Hepatocyte (in vitro differentiated cells): Measurements from ENCODE around the gene FCHO2.

Experiments used
- EZH2 ChIP-seq: fragments of 200-600 bp; sonication (generic); IDR thresholded peaks from 2 replicates; pipeline ENCODE4 v1.6.1; 2016; ENCODE audit warnings: antibody characterized with exemption, mild to moderate bottlenecking, borderline replicate concordance
- EZH2phosphoT487 ChIP-seq: fragments of 200-600 bp; sonication (generic); IDR thresholded peaks from one replicate; pipeline ENCODE4 v1.6.1; 2018; ENCODE audit warnings: antibody characterized with exemption, mild to moderate bottlenecking, low read depth, moderate library complexity; ENCODE audit not compliant: unreplicated experiment, severe bottlenecking
- TF ChIP-seq, protein P1 (sequence below): fragments of 200-600 bp; sonication (generic); IDR thresholded peaks from 2 replicates; pipeline ENCODE4 v1.5.1; 2016; ENCODE audit warnings: antibody characterized with exemption, mild to moderate bottlenecking; ENCODE audit not compliant: poor library complexity

DNA sequence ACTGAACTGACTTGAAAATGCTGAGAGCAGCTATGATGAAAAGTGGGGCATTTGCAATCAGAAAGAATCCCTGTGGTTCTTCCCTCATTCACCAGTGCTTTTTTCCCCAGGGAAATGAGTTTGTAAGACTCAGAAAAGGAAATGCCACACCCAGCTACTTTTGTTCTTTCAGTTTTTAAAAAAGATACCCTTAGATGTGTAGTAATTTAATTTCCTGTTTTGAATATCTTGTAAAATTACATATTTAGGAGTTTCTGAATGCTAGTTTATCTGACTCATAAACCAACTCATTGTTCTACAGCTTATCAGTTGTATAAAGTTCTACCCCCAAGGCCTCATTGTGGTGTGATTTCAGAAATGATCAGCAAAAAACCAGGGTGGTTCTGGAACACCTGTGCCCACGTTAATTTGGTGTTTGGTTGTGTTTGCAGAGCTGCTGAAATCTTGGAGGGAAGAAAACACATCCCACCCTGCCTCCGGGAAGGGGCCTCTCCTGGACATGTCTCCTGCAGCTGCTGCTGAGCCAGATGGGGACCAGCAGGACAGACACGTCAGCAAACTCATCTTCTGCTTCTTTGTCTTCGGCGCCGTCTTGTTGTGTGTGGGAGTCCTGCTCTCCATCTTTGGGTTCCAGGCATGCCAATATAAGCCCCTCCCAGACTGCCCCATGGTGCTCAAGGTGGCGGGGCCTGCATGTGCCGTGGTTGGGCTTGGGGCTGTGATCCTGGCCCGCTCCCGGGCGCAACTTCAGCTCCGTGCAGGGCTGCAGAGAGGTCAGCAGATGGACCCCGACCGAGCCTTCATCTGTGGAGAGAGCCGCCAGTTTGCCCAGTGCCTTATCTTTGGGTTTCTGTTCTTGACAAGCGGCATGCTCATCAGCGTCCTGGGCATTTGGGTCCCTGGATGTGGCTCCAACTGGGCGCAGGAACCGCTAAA, 167.3 kb downstream of the FCHO2 start:
- TF ChIP-seq EZH2phosphoT487 (no peak), EZH2 (no peak)
- TF ChIP-seq, protein P1, sequence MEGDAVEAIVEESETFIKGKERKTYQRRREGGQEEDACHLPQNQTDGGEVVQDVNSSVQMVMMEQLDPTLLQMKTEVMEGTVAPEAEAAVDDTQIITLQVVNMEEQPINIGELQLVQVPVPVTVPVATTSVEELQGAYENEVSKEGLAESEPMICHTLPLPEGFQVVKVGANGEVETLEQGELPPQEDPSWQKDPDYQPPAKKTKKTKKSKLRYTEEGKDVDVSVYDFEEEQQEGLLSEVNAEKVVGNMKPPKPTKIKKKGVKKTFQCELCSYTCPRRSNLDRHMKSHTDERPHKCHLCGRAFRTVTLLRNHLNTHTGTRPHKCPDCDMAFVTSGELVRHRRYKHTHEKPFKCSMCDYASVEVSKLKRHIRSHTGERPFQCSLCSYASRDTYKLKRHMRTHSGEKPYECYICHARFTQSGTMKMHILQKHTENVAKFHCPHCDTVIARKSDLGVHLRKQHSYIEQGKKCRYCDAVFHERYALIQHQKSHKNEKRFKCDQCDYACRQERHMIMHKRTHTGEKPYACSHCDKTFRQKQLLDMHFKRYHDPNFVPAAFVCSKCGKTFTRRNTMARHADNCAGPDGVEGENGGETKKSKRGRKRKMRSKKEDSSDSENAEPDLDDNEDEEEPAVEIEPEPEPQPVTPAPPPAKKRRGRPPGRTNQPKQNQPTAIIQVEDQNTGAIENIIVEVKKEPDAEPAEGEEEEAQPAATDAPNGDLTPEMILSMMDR, result no peak
